G401.6 (cell line): ENCODE data around the gene TGFB2.

ENCODE experiments used
- FAIRE-seq: peaks from 2 replicates; lab custom pipeline; 2012; peaks lifted over from hg19 to GRCh38; lab: Jason Lieb, UNC

Gene TGFB2

DNA sequence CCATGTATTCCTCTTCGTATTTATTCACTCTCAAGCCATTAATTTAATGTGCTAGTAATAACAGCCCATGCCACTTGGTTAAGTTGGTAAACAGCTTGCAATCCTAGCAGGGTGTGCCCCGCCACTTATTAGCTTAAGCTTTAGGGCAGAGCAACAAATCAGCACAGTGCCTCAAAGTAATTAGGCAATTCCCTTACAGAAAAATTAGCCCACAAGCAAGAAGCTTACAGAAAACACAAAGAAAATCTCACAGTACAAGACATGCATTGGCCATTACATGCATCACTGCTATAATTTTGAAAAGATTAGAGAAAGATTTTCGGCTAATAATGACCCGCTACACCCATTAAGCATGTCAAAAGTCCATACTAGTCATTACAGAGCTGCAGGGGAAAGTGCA is 47.6 kb downstream of the TGFB2 start:
- no peak for FAIRE-seq

- no peak for FAIRE-seq
Observed at GRCh38 chr1:218394416-218394815, 49.3 kb downstream of the TGFB2 start.

DNA sequence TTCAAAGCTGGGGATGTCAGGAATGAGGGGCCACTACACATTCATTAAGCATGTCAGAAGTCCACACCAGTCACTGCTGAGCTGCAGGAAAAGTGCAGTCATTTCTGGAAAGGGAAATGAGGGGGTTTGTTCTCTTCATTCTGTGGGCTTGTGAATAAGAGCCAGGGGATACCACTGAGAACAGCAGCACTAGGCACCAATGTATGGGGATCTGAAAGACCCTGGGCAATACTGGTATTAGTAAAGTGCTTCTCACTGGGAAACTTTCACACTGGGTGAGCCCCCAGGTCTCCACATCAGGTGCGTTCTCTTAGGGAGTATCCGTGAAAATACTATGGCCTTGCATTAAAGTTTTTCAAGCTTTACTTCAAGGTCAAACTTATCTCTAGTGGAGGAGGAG is 49.9 kb downstream of the TGFB2 start:
- FAIRE-seq = no peak

DNA sequence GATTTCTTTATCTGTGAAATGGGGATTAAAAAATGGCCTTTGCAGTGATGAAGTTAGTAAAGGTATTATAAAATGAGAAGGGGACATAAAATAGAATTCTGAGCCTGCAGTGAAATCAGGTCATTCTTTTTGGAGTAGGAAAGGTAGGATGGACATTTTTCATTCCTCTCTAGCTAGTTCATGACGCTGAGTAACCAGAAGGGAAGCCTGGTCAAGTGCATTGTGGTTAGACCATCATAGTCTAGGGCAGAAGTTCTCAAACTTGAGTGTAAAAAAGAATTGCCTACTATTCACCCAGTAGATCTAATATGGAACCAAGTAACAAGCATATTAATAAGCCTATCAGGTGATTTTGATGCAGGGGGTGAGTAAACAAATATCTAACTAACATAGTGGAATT is 50.8 kb downstream of the TGFB2 start:
- FAIRE-seq = no peak

DNA sequence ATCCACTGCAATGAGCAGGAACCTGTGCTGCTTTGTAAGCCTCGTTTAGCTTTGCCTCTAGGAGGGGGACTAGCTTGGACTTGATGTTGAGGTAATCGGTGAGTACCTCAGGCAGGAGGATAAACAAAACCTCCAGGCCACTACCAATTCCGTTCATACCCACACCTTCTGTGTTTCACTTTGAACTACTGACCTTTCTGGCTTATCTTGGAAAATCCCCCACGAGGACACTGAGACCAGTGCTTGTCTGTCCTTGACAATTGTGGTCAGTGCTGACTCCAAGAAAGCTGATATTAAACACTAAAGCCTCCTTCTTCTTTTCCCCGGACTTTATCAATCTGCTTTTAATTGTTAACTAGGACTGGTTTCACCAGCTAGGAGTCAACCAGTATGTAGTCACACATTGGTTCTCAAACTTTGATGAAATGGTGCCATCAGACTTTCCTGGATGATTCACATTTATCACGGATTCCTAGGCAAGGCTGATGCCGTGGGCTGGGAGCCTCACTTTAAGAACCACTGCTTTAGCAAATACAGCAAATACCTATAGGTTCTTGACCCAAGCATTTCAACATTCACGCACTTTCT is 52.7 kb downstream of the TGFB2 start:
- no peak for FAIRE-seq

- no peak for FAIRE-seq
Observed at GRCh38 chr1:218400624-218401023, 55.5 kb downstream of the TGFB2 start.

DNA sequence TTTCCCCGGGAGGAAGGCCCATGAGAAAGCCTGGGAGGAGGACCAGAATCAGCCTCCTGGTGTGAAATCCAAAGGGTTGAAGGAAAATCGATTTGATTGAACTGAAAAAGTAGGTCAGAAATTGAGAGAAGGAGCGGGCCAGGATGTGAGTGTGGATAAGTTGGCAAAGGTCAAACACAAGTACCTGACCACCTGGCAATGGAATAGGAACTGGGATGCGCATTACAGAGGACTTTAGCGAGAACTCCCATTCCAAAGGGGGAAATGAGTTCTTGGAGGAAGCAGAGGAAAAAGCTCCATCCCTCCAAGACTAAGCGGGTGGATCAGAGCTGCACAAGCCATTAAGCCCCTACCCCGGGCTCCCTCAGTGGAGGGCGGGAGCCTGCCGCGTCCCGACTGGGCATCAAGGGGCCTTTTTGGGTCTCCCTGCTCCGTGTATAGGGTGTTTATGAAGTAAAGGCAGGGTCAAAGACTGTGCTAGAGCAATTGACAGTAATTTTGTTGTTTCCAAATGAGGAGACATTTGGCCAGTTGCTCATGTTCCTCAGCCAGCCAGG is 56.4 kb downstream of the TGFB2 start:
- FAIRE-seq = no peak

DNA sequence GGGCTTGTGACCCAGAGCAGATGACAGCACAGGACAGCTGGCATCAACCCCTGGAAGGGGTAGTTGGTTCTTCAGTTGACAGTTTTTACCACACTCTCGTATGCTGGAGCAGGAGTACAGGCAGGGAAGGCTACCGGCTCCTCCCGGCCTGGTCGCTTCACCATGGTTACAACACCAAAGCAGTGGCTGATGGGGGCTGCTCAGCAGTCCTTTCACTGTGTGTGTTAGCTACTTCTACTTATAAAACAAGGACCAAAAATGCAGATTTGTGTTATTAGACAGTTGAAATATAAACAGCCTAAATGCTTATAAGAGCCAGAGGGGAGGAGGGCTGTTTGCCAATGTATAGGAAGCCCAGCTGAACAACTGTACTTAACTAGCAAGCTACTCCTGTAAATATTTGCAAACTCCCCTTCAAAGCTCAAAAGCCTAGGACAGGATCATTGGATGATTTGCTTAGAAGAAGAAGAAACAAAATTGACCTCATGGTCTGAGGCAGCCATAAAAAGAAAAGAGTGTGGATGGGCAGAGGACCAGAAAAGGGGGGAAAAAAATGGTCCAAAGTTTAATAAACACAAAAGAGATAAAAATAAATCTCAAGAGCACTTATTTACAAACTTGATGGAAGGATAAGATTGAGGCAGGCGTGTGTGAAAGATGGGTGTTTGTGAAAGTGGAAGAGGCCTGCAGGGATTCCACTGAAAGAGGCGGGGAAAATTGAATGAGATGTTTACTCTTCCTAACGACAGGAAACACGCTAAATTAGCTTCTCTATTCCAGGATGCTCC is 57.1 kb downstream of the TGFB2 start:
- no peak for FAIRE-seq

- no peak for FAIRE-seq
Observed at GRCh38 chr1:218402786-218403120, 57.6 kb downstream of the TGFB2 start.

DNA sequence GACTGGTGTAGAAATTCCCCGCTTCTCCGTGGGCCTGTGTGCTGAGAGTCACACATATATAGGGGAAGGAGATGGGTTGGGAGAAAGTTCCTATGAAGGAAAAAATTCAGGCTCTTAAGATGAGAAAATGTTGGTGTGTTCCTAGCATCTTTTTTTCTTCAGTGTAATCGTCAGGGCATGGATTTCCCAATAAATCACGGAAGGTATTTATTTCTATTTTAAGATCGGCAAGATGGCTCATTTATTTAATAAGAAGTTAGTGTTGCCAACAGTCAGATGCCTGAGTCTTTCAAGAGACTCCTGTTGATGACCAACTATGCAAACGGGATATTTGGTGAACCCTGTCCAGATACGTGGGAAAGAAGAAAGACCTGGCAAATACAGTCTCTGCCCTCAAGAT is 58.2 kb downstream of the TGFB2 start:
- no peak for FAIRE-seq

DNA sequence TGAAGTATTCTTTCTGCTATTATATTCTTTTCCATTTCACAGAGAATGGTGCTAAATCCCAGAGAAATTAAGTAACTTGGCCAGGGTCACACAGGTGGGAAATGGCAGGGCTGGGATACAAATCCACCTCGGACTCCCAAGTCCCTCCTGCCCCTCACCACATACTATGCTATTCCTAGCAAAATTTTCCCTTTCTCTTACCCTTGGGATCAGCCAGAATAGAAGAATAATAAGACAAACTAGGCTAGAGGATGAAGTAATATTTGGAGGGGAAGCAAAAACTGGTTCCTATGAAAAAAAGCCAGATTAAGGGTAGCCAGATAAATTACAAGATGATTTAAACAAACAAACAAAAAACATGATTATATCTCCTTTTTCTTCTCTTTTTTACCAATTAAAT is 62.5 kb downstream of the TGFB2 start:
- no peak for FAIRE-seq

- FAIRE-seq = no peak
Observed at GRCh38 chr1:218408135-218408534, 63.0 kb downstream of the TGFB2 start.

DNA sequence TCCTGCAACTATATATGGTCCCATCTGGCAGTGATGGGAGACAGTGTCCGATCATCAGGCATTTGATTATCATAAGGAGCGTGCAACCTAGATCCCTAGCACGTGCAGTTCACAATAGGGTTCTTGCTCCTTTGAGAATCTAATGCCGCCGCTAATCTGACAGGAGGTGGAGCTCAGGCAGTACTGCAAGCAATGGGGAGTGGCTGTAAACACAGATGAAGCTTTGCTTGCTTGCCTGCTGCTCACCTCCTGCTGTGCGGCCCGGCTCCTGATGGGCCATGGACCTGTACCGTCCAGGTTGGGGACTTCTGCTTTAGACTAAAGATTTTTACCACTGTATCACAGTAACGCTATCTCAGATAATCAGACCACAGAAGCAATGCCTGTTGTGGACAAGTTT is 63.8 kb downstream of the TGFB2 start:
- no peak for FAIRE-seq

DNA sequence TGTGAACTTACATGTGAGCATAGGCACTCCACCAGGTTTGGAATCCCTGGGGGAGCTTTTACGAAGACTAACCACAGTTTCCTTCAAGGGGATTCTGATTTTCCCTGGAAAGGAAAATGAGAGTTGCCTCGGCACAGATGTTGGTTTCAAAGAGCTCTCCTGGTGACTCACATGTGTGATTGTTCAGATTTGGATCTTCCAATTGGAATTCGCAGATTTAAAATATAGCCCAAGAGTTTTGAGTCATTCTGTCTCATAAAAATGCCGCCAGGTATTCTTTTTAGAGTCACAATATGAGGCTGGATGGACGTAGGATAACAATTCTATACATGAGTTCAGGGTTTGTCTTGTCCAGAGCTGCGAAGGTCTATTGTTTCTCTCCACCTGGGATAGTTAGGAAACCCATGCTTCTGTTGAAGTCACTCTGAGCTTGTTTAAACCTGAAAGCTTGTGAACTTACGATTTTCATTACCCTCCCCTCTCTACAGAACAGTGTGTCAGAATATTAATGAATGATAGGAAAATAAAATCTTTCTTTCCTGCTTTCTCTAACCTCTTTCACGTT is 64.9 kb downstream of the TGFB2 start:
- FAIRE-seq = no peak

DNA sequence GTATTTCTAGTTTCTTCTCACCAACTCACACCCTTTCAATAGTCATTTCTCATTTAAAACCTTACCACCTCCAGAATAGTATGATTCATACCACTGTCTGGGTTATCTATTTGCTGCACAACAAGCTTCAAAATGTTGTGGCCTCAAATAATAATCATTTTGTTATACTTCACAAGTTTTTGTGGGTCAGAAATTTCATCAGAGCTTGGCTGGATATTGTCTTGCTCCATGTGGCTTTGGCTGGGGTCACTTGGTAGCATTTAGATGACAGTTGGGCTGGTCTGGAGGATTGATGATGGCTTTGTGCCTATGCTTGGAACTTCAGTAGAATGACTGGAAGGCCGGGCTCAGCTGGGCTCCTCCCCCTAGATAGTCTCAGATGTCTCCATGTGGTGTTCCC is 66.0 kb downstream of the TGFB2 start:
- no peak for FAIRE-seq

- no peak for FAIRE-seq
Observed at GRCh38 chr1:218412171-218412570, 67.0 kb downstream of the TGFB2 start.

- no peak for FAIRE-seq
Observed at GRCh38 chr1:218413179-218413578, 68.0 kb downstream of the TGFB2 start.

GRCh38 chr1:218414060-218414728 is 69.1 kb downstream of the TGFB2 start:
- FAIRE-seq = no peak

GRCh38 chr1:218415726-218416125 is 70.6 kb downstream of the TGFB2 start:
- no peak for FAIRE-seq

- no peak for FAIRE-seq
Observed at GRCh38 chr1:218421531-218421930, 76.4 kb downstream of the TGFB2 start.

GRCh38 chr1:218424502-218424901 is 79.4 kb downstream of the TGFB2 start:
- FAIRE-seq = no peak

GRCh38 chr1:218425647-218426342 is 80.7 kb downstream of the TGFB2 start:
- FAIRE-seq = no peak

GRCh38 chr1:218426343-218426657 is 81.2 kb downstream of the TGFB2 start:
- FAIRE-seq = no peak
